ENCODE results near the gene TOR4A.

DNA sequence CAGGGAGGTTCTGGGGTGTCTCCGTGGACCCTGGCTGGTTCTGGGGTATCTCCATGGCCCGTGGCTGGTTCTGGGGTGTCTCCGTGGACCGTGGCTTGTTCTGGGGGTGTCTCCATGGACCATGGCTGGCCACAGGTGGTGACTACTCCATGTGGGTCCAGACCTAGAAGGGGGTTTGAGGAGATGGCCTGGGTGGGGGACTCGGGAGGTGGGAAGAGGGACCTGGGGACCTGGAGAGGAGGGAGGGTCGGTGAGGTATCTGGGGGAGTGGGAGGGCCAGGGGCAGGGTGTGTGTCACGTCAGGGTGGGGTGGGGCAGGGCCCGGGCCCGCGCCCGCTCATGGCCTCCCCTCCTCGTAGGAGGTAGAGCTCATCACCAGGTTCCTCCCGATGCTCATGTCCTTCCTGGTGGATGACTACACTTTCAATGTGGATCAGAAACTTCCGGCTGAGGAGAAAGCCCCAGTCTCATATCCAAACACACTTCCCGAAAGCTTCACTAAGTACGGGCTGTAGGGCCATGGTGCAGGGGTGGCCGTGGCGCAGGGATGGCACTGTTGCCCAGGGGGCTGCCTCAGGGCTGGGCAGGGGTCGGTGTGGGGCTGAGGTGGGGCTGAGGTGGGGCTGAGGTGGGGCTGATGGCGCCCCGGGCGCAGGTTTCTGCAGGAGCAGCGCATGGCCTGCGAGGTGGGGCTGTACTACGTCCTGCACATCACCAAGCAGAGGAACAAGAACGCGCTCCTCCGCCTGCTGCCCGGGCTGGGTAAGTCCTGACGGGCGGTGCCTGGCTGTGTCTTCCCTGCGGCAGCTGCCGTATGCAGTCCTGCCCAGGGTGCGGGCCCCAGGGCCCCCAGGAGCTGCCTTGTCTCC is 10.7 kb upstream of the TOR4A start:
- TF ChIP-seq EZH2 (IDR thresholded peaks at IDR 0.05; ENCODE audit: low read depth, unreplicated experiment) = no peak
- TF ChIP-seq, protein P1, sequence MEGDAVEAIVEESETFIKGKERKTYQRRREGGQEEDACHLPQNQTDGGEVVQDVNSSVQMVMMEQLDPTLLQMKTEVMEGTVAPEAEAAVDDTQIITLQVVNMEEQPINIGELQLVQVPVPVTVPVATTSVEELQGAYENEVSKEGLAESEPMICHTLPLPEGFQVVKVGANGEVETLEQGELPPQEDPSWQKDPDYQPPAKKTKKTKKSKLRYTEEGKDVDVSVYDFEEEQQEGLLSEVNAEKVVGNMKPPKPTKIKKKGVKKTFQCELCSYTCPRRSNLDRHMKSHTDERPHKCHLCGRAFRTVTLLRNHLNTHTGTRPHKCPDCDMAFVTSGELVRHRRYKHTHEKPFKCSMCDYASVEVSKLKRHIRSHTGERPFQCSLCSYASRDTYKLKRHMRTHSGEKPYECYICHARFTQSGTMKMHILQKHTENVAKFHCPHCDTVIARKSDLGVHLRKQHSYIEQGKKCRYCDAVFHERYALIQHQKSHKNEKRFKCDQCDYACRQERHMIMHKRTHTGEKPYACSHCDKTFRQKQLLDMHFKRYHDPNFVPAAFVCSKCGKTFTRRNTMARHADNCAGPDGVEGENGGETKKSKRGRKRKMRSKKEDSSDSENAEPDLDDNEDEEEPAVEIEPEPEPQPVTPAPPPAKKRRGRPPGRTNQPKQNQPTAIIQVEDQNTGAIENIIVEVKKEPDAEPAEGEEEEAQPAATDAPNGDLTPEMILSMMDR (conservative IDR thresholded peaks at IDR 0.05; ENCODE audit: low read depth in 2 of 2) = no peak

All from GM23338 (cell line).